ENCODE results near the gene SBDS.

The SBDS gene

GRCh38 chr7:66957595-66958290, 37.6 kb downstream of the SBDS start:
- TF ChIP-seq CTCF (IDR thresholded peaks at IDR 0.05; ENCODE audit: low read depth, low read length) (no peak), EZH2phosphoT487 (IDR thresholded peaks at IDR 0.05; ENCODE audit: low read depth) (no peak)
- no peaks in the 10 kb centered on the region for H3K79me2 ChIP-seq (ENCODE audit: low read length)
- no peaks in the 10 kb centered on the region for H4K20me1 ChIP-seq (ENCODE audit: insufficient read depth, low read length)
- no peak overlapping the region for H3K4me3 ChIP-seq (ENCODE audit: low read length)
- H3K27ac ChIP-seq (ENCODE audit: low read length) = no peak overlapping the region
- H3K36me3 ChIP-seq (replicated peaks; ENCODE audit: low read depth, low read length) = peaks cover 46% of the 10 kb centered on the region
- no peaks in the 10 kb centered on the region for H3K9me3 ChIP-seq (ENCODE audit: insufficient read depth, low read length)
- no peak overlapping the region for H3K9ac ChIP-seq (ENCODE audit: low read length)
- no peak overlapping the region for H2AFZ ChIP-seq (ENCODE audit: low read depth, low read length)
- H3K27me3 ChIP-seq (ENCODE audit: low read depth, low read length) = no peaks in the 10 kb centered on the region
- H3K4me1 ChIP-seq (ENCODE audit: low read length) = no peaks in the 10 kb centered on the region
- no peak overlapping the region for H3K4me2 ChIP-seq (ENCODE audit: low read length)

GRCh38 chr7:66953044-66953427, 42.4 kb downstream of the SBDS start:
- Histone ChIP-seq H3K9me3 (ENCODE audit: insufficient read depth, low read length) (no peaks in the 10 kb centered on the region), H2AFZ (ENCODE audit: low read depth, low read length) (no peak overlapping the region), H3K79me2 (ENCODE audit: low read length) (no peaks in the 10 kb centered on the region), H3K27ac (ENCODE audit: low read length) (no peak overlapping the region), H3K36me3 (replicated peaks; ENCODE audit: low read depth, low read length) (peaks cover 58% of the 10 kb centered on the region), H3K4me1 (ENCODE audit: low read length) (no peaks in the 10 kb centered on the region), H3K27me3 (ENCODE audit: low read depth, low read length) (no peaks in the 10 kb centered on the region), H3K9ac (ENCODE audit: low read length) (no peak overlapping the region), H3K4me2 (ENCODE audit: low read length) (no peak overlapping the region), H4K20me1 (ENCODE audit: insufficient read depth, low read length) (no peaks in the 10 kb centered on the region), H3K4me3 (ENCODE audit: low read length) (no peak overlapping the region)
- TF ChIP-seq EZH2phosphoT487 (IDR thresholded peaks at IDR 0.05; ENCODE audit: low read depth) (no peak), CTCF (IDR thresholded peaks at IDR 0.05; ENCODE audit: low read depth, low read length) (no peak)

DNA sequence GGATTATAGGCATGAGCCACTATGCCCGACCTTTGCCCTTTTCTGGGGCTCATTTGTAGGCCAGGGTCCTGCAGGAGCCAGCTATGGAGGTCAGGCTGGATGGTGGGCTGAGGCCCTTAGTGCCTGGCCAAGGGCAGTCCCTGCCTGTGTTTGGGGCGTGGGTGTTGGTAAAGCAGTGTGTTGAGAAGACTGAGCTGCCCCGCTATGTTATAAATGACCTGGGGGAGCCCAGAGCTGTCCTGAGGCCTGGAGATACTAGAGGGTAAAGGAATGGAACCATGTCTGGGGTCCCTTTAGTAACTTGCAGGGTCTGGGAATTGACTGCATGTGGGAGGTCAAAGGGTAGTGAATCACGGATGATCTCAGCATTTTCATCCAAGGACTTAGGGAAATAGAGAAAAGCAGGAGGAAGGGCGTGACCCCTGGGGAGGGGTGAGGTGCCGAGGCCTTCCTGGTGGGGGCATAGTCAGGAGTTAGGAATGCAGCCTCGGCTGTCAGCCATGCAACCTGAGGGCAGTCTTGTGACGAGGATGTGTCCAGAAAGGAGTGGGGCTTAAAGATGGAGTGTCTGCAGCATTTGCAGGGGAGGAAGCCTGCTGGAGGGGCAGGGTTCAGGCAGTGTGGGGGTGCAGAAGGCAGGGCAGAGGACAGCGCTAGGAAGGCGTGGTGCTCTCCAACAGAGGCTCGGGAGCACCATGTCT, 42.9 kb downstream of the SBDS start:
- Histone ChIP-seq H3K9me3 (ENCODE audit: insufficient read depth, low read length) (no peaks in the 10 kb centered on the region), H3K79me2 (ENCODE audit: low read length) (no peaks in the 10 kb centered on the region), H3K4me3 (ENCODE audit: low read length) (no peak overlapping the region), H3K36me3 (replicated peaks; ENCODE audit: low read depth, low read length) (peaks cover 58% of the 10 kb centered on the region), H3K27ac (ENCODE audit: low read length) (no peak overlapping the region), H3K27me3 (ENCODE audit: low read depth, low read length) (no peaks in the 10 kb centered on the region), H3K4me1 (ENCODE audit: low read length) (no peaks in the 10 kb centered on the region), H3K9ac (ENCODE audit: low read length) (no peak overlapping the region), H4K20me1 (ENCODE audit: insufficient read depth, low read length) (no peaks in the 10 kb centered on the region), H2AFZ (ENCODE audit: low read depth, low read length) (no peak overlapping the region), H3K4me2 (ENCODE audit: low read length) (no peak overlapping the region)
- TF ChIP-seq CTCF (IDR thresholded peaks at IDR 0.05; ENCODE audit: low read depth, low read length) (no peak), EZH2phosphoT487 (IDR thresholded peaks at IDR 0.05; ENCODE audit: low read depth) (no peak)

DNA sequence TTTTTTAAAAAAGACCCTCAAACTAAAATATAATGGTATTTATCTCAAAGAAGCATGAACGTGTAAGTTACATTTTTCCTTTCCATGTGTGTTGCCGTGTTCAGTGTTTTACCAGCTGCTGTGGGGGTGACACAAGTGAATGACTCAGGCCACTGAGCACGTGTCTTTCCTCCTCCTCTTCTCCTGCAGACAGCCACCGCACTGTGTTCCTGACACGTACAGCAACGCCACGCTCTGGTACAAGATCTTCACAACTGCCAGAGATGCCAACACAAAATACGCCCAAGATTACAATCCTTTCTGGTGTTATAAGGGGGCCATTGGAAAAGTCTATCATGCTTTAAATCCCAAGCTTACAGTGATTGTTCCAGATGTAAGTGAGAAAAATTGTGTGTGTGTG, 44.6 kb downstream of the SBDS start:
- H3K4me2 ChIP-seq (ENCODE audit: low read length) = no peak overlapping the region
- no peak overlapping the region for H3K9ac ChIP-seq (ENCODE audit: low read length)
- no peaks in the 10 kb centered on the region for H4K20me1 ChIP-seq (ENCODE audit: insufficient read depth, low read length)
- TF ChIP-seq CTCF (IDR thresholded peaks at IDR 0.05; ENCODE audit: low read depth, low read length) = no peak
- no peak for TF ChIP-seq EZH2phosphoT487 (IDR thresholded peaks at IDR 0.05; ENCODE audit: low read depth)
- H3K27me3 ChIP-seq (ENCODE audit: low read depth, low read length) = no peaks in the 10 kb centered on the region
- no peaks in the 10 kb centered on the region for H3K9me3 ChIP-seq (ENCODE audit: insufficient read depth, low read length)
- no peaks in the 10 kb centered on the region for H3K79me2 ChIP-seq (ENCODE audit: low read length)
- H2AFZ ChIP-seq (ENCODE audit: low read depth, low read length) = no peak overlapping the region
- no peak overlapping the region for H3K4me3 ChIP-seq (ENCODE audit: low read length)
- H3K4me1 ChIP-seq (ENCODE audit: low read length) = no peaks in the 10 kb centered on the region
- H3K36me3 ChIP-seq (replicated peaks; ENCODE audit: low read depth, low read length) = peaks cover 48% of the 10 kb centered on the region
- H3K27ac ChIP-seq (ENCODE audit: low read length) = no peak overlapping the region

Measured in OCI-LY3 (cell line).